ENCODE data around the gene PPP3CA.

PPP3CA gene

DNA sequence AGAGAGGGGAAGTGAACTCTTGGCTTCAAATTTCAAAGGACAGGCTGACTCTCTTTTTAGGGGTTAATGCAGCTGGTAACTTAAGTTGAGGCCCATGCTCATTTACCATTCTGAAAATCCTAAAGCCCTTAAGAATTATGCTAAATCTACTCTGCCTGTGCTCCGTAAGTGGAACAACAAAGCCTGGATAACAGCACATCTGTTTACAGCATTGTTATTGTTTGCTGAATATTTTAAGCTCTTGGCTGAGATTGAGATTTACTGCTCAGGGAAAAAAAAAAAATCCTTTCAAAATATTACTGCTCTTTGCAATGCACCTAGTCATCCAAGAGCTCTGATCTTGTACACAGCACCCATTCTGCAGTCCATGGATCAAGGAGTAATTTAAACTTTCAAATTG is 17.7 kb downstream of the PPP3CA start:
- no peak for DNase-seq

DNA sequence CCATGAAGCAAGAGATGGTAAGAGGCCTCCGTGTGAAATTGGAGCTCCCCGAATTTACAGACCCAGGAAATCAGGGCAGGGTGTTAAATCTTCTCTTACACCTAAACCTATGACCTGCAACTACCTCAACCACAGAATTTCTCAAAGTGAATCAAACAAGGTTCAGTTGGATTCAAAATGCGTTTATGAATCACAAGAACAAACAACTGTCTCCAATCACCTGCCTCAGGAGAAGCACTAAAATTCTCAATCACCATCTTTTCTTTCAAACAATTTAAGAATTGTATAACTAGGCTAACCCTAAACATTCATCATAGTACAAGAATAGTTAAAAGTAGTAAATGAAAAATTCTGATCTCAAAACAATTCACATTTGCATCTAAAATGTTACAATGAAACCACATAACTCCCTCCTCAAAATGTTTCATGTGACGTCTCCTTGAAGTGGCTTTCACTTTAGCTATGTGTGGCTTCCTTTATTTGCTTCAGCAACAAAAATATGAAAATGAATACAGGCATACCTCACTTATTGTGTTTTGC is 19.2 kb downstream of the PPP3CA start:
- no peak for DNase-seq

DNA sequence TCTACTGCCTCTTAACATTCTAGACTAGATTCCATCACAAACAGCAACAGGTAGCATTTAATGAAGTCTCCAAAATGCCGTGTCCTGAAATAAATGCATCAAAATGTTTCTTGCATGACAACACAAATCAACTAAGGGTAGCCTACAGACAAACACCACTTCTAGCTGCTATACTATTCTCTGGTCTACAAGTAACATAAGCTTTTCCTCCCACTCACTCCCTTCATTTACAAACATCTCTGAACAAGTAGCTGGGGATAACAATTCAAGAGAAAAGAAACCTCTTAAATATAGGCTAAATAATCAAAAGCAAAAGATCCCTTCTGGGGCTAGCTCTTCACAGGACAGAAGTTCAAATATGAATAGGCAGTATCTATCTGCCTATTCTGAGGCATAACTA is 20.8 kb downstream of the PPP3CA start:
- no peak for DNase-seq

DNA sequence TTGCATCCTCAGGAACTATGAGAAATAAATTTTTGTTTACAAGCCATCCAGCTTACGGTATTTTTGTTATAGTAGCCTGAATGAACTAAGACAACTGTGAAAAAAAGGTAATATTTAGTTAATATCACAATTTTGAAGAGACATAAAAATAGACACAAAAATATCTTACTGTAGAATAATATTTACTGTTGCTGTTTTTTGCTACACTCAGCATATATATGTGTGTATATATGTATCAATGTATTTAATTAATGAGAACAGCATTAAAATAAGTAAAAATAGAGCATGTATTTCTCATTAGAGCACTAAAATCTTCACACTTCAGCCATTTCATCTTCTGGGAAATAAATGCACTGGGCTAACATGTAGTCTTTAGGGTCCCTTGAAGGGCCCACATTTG is 24.6 kb downstream of the PPP3CA start:
- no peak for DNase-seq

DNA sequence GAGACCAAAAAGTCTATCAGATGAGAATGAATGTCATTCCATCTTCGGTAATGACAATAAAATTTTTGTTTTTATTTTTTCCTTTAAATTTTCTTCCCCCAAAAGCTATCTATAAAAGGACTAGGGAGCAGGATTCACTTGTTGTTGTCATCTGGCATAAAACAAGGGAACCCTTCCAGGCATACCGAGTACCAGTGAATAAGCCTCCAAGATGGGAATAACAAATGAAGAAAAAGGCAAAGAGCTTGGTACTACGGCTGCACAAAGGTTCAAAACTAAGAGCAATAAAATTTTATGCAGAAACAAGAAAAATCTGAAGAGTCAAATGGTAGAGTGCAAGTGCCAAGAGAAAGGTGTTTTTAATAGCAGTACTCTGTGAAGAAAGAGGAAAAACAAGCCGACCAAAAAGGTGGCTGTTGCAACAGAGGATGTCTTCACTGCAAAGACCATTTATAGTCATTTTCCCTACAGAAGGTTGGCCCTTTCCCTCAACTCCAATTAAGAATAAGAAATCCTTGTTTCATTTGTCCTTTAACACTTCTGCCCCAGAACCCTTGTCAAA is 25.8 kb downstream of the PPP3CA start:
- no peak for DNase-seq

DNA sequence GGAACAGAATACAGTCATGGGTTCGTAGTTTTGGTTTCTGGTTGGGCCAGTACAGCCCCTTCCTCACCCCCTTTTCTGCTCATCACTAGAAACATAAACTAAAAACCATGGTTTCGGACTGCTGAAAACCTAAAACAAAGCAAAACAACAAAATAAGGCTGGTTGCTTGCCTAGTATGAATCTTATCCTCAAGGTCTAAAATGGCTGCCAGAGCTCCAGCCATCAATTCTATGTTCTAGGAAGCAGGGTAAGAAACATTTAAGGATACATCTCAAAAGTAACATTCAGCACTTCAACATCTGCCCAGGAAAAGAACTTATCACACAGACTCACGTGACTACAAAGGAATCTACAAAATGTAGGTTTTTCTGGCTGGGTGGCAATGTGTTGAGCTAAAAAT is 31.5 kb downstream of the PPP3CA start:
- no peak for DNase-seq

DNA sequence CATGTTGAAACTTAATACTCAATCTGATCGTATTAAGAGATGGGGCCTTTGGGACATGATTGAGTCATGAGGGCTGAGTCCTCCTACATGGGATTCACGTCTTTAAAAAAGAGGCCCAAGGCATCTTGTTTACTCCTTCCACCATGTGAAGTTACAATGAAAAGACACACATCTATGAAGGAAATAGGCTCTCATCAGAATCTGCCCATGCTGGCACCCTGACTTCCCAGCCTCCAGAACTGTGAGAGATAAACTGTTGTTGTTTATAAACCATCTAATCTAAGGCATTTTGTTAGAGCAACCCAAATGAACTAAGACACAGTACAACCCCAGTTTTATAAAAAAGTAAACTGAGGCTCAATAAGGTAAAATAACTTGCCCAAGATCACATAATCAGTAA is 32.3 kb downstream of the PPP3CA start:
- no peak for DNase-seq

DNA sequence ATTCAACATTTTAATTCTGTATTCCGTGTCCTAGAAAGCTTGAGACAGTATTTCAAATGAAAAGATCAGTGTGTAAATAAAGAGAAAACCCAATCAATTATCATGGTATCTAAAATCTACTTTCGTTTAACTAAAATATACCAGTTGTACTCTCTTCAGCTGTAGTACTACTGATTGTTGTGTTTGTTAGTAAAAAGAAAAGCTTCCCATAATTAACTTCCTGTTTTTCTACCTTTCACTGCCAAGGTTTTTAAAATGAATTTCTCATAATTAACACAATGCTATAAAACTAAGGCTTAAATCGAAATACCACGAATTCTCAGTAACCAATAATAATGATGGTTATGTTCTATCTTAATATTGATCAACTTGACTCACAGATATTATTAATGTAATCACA is 37.4 kb downstream of the PPP3CA start:
- no peak for DNase-seq

DNA sequence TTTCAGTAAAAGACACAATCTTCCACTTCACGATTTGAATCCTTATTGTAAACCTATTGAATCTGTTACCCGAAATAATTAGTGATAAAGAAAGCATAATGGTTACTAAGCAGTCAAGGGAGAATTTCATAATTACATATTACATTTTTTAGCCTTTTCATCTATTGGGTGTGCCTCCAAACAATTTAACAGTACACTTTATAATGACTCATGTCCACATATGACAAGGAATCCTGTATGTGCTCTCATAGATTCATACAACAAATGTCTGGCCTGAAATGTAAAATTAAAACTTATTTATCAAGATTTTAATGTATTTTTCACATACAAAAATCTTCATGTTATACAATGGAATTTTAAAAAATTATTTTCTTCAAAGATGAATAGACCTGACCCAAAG is 39.4 kb downstream of the PPP3CA start:
- DNase-seq = no peak

DNA sequence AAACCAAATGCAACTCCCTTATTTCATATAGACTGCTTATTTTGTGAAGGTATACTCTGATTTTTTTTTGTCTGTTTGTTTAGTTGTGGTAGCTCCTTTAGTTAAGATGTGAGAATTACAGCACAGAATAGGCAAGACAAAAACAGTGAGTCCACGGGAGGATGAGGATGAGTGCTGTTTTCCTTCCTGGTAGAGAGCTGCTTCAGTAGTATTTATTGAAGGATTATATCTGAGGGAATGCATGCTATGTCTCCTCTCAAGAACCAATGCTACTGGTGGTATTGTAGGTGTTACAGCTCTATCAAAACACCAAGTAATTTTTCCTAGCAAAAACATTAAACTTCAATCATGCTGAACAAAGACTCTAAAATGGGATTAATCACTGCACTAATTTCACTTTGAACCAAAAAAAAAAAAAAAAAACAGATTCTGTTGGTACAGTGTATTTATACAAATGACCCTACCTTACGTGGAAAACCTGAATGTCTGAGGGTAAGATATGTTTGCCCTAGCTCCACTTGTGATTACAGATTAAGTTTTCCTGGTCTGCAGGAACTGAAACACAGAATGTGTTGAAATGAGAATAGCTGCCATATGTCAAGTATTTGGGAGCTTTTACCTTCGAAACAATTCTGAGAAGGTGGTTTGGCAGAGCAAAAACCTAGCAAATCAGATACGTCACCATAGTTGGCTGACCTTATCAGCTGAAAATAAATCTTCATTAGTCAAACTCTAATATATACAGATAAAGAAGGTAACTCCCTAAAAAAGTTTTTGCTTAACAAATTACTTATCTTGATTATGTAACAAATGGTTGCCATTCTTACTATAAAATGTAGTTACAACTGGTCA is 40.3 kb downstream of the PPP3CA start:
- no peak for DNase-seq

DNA sequence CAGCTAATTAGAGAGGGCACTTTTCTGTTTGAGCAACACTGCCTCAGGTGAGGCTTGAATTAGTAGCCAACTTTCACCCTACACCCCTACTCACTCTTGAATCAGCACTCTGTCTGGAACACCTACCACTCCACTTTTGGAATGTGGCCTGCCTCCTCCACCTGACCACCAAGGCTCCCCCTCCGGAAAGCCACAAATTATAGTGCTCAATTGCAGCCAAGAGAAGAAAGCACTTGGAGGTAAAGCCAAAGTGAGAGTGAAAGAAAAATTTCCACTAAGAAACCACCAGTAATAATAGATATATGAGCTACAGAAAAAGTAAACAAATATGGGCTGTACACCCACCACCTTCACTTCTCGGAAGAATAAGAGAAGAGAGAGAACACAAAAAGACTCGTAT is 41.1 kb downstream of the PPP3CA start:
- DNase-seq = no peak

DNA sequence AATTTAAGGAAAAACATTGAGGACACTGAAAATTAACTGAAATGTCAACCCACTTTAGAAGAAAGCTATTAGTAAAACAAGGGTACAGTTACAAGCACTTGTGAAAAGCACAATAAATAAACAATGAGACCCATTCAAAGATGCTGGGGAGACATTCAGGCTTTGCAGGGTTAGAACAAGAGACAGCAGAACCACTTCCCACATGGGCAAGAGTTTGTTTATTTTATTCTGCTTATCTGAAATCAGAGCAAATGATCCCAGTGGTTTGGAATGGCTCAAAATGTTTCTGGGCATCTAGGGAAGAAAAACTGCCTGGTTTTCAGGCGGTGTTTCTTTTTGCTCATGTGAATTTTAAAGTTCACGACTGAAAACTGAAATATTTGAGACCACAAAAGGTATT is 42.4 kb downstream of the PPP3CA start:
- DNase-seq = no peak

DNA sequence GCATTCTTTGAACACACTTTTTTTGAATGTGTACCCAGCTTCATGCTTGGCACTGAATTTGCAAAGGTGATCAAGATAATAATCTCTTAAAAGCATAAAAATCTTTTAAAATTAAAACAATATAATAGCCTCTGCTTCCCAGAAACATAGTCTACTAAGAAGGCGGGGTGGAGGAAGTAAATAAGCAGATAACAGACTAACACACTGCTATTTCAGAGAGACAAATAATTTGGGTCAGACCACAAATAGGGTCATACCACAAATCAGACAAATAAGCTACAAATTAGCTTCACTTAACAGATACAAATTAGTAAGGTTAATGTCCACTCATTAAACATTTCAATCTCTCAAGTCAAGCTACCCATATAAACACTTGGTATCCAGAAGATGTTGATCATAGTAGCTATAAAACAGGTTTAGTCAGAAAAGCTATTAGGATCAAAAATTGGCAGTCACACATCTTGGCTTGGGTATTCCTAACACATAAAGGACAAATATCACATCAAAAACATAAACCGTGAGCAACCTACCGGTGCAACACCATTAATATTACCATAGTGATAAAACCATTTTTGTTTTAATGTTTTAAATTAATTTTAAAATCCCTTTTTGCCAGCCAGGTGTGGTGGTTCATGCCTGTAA is 47.3 kb downstream of the PPP3CA start:
- DNase-seq = no peak

DNA sequence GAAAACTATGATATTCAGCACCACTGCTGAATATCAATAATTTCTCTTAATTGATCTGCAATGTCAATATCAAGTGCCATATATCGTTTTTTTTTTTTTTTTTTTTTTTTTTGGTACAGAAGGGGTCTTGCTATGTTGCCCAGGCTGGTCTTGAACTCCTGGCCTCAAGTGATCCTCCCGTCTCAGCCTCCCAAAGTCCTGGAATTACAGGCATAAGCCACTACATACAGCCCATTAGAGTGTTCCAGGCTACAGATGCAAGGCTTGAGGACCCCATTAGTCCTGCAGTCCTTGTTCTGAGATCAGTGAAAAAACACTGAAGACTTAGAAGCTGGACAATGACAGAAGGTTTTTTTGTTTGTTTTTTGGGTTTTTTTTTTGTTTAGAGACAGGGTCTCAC is 48.3 kb downstream of the PPP3CA start:
- no peak for DNase-seq

DNA sequence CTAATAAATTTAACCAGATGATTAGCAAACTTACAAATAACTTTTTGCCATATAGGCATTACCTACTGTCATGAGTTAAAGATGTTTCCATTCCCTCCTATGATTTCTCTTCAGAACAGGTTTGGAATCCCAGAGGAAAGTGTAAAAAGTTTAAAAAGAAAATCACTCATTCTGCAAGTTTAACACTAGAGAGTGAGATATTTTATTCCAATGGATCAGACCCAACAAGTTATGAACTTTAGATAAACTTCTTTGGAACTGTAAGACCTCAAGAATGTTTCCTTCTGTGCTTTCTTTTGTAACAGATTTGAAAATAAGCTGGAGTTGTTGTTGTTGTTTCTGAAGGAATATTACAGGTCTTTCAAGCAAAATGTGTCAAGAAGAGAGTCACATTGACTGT is 51.6 kb downstream of the PPP3CA start:
- no peak for DNase-seq

DNA sequence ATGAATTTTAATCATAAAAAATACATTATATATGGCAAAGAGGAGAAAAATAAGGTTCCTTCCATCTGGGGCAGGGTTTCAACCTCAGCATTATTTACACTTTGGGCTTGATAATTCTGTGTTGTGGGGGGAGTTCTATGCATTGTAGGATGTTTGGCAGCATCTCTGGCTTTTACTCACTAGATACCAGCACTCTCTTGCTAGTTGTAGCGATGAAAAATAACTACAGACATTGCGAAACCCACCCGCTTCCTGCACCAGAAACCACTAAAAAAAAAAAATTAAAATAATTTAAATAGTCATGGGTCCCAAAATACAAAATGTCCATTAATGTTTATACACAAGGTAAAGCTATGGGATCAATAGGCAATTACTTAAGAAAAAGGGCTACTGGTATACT is 52.7 kb downstream of the PPP3CA start:
- no peak for DNase-seq

DNA sequence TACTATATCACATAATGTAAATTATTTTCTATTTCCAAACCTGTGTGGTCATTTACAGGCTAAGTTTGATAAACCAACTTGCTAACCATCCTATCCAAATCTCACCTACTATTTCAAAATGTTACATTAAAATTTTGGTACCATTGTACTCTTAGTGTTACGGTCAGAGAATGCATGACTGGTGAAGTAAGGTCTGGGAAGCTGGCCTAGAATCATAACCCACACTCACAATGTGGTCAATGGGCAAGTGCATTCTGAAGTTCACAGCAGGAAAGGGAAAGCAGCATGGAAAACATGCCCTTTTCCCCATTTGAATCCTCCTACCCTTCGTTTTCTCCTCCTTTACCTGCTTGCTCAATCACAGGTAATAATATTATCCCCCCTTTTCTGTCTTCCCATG is 54.4 kb downstream of the PPP3CA start:
- DNase-seq = no peak

DNA sequence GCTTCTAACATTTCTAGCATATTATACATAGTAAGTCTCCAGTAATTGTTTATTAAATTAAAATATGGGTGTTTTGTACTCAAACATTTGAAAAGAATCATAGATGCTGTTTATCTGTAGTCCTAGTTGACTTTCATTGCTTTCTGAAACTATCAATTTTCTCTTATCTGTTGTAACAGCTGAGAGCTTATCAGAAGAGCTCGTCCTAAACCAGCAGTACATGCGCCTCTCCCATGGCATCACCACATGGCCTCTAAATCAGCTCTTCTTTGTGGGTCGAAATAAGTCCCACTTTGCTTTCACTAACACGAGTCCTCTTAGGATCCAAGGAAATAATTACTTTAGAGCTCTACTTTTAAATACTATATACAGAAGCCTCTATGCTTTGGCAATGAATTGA is 55.1 kb downstream of the PPP3CA start:
- DNase-seq = no peak

DNA sequence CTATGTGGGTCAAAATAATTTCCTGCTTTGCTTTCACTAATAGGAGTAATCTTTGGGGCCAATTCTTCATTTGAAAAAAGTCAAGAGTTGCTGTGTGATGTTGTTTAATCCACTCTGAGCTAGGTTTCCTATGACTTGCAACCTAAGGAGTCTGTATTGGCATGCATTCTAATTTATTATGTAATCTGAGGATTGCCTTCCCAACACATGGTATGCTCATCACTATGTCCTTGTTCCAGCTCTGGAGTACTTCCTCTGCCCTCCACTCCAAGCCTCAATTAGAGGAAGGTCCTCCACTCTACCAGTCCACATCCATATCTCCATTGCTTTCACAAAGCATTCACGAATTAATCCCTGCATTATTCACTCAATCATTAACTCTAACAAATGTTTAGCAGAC is 56.1 kb downstream of the PPP3CA start:
- no peak for DNase-seq

DNA sequence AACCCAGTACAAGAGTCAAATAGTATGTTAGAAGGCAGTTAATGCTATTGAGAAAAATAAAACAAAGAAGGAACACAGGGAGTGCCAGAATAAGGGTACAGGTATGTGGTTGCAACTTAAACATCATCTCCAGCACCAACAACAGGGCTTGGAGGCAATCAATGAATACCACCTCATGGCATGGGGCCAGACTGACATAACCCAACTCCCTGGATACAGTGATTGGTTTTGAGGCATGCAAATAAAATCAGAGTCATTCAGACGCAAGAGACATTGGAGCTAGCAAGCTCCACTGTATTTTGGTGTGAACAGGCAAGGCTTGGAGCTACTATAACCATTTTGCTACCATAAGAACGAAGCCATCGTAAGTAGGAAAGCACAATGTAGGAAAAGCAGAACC is 56.7 kb downstream of the PPP3CA start:
- no peak for DNase-seq

DNA sequence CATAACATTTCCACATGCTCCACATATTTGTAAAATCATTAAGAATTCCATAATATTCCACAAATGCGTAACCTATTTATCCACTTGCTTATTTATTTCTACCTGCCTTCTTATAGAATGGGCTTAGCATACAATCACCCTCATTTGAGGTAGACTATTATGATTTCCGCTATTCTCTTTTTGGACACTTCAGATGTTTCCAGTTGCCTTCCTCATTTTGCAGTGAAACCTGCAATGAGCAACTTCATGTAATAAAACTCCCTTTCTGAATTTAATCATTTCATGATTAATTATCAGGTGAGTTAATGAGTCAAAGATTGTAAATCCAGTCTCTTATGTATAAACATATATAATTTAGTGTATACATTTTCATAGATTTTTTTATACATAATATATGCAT is 58.0 kb downstream of the PPP3CA start:
- DNase-seq = no peak

DNA sequence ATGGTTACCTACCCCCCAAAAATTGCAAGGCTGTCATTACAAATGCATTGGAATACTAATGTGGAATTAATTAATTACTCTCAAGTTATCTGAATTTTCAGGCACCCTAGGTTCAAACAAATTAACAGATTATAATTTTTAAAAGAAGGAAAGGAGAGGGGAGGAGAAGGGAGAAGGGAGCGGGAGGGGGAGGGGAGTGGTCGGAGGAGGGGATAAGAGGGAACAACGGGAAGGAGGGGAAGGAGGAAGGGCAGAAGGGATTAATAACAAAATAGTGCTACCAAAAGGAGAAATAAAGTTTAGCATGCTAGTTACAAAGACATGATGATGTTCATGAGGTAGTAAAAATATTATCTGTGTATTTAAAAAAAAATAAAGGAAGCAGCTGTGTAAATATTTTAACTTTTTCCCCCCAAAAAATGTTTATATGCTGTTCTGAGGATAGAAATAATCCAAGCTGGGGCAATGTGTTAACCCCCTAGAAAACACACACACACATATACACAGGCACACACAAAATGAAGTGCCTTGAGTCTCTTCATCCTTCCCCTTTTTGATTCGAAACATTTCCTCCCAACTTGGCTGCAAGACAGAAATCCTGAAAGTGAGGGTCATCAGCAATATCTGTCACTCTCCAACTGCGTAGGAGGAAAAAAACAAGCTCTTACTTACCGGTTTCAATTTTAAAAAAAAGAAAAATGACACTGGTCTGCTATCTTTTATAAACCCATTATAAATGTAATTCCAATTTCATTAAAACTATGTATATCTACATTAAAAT is 58.8 kb downstream of the PPP3CA start:
- DNase-seq = no peak

DNA sequence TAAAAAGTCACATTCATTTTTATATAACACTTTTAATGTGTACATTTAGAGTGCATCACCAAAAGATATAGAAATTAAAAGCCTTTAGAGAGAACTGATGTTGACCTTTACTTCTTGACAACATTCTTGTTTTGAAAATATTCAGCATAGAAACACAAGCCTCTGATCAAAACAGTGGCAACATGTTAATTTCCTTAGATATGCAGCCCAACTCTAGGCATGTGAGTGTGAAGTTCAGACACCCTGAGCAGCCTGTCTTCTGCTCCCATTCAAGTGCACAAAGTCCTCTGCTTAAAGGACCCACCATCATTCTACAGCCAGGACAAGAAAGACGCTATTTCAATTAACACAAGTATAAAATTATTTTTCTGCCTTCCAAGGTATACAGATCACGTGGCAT is 60.0 kb downstream of the PPP3CA start:
- no peak for DNase-seq

All from NCI-H1694 (cell line).